Measurements from ENCODE around the gene SLC7A6.

GRCh38 chr16:68283801-68284598, 19.7 kb downstream of the SLC7A6 start:
- TF ChIP-seq POLR2A (IDR thresholded peaks at IDR 0.05) (no peak), EP300 (IDR thresholded peaks at IDR 0.05) (no peak)
- TF ChIP-seq, protein P1, sequence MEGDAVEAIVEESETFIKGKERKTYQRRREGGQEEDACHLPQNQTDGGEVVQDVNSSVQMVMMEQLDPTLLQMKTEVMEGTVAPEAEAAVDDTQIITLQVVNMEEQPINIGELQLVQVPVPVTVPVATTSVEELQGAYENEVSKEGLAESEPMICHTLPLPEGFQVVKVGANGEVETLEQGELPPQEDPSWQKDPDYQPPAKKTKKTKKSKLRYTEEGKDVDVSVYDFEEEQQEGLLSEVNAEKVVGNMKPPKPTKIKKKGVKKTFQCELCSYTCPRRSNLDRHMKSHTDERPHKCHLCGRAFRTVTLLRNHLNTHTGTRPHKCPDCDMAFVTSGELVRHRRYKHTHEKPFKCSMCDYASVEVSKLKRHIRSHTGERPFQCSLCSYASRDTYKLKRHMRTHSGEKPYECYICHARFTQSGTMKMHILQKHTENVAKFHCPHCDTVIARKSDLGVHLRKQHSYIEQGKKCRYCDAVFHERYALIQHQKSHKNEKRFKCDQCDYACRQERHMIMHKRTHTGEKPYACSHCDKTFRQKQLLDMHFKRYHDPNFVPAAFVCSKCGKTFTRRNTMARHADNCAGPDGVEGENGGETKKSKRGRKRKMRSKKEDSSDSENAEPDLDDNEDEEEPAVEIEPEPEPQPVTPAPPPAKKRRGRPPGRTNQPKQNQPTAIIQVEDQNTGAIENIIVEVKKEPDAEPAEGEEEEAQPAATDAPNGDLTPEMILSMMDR (IDR thresholded peaks at IDR 0.05): no peak
